ENCODE measurements around the gene TANC1.

Gene TANC1

DNA sequence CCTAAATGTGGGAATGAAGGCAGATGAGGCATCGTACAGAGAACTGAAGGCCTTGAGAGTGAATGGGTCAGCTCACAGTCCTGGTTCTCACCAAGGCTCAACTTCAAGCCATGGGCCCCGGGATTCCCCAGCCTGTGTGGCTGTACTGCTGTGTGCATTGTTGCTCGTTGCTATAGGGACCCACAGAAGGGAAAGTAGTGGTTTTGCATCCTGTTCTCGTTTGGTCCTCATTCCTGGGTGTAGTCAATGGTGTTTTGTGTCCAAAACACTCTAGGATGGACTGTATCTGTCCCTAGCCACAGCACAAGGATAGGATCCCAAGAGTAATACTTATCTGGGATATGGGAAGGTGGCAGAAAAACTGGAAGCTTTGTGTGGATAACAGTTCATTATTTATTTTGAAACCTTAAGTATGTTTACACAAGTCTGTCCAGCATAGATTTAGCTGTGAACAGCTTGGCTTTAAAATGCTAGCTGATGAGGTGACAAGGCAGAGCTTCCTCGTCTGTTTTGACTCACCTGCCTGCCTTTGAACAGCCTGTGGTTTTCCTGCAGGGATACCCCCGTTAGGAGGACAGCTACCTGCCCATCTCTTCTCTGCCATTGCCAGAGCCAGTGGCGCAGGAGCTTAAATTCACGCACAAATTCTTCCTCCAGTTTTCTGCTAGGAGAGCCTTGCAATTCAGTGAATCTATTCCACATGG lies 233.1 kb downstream of the TANC1 start:
- DNase-seq (ENCODE audit: low read depth, low spot score), result peak; percentile 77
- H3K4me3 ChIP-seq (ENCODE audit: low read depth, low read length), result no peak overlapping the region
- TF ChIP-seq CTCF (IDR thresholded peaks at IDR 0.05; ENCODE audit: low read depth, low read length), result no peak
- in situ Hi-C loops (cut with HindIII; ENCODE audit: low sequenced_read_pairs), result no loop called here

- in situ Hi-C loops (cut with HindIII; ENCODE audit: low sequenced_read_pairs), result no loop called here
- H3K4me3 ChIP-seq (ENCODE audit: low read depth, low read length), result no peak overlapping the region
- DNase-seq (ENCODE audit: low read depth, low spot score), result peak; percentile 99
- TF ChIP-seq CTCF (IDR thresholded peaks at IDR 0.05; ENCODE audit: low read depth, low read length), result peak; percentile 2
Observed at GRCh38 chr2:159202568-159203071, 234.2 kb downstream of the TANC1 start.

DNA sequence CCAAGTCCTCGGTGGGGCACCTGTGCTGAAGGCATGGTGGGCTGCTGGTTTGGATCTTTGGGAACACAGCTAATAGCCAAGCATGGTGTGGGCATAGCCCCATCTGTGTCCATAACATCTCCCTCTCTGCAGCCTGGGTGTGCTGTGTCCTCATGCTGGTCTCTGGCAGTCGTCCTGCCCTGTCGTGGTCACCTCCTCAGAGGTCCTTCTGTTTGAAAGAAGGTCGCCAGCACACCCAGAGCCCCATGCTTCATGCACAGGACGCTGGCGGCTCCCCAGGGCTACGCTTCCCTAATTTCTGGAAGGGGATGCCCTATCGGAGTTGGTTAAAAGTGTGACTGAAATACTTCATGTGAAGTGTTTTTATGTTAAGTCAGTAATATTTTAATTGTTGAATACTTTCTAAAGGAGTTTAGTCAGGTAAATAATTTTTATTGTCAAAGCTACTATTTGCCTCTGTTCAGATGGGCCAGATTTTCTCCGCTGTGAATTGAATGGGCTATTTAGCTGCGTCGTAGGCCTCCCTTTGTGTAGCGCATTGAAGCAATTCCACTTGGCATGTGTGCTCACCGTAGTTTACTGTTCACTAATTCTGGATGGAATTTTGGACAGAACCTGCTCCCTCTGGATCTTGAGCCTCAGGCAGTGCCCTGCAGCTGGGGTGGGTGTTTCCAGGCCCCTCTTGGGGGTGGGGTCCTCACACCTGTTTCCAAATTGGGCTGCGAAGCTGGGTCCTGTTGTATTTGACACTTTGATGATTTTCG lies 236.1 kb downstream of the TANC1 start:
- no peak for TF ChIP-seq CTCF (IDR thresholded peaks at IDR 0.05; ENCODE audit: low read depth, low read length)
- in situ Hi-C loops (cut with HindIII; ENCODE audit: low sequenced_read_pairs), result no loop called here
- DNase-seq (ENCODE audit: low read depth, low spot score), result no peak
- no peak overlapping the region for H3K4me3 ChIP-seq (ENCODE audit: low read depth, low read length)

DNA sequence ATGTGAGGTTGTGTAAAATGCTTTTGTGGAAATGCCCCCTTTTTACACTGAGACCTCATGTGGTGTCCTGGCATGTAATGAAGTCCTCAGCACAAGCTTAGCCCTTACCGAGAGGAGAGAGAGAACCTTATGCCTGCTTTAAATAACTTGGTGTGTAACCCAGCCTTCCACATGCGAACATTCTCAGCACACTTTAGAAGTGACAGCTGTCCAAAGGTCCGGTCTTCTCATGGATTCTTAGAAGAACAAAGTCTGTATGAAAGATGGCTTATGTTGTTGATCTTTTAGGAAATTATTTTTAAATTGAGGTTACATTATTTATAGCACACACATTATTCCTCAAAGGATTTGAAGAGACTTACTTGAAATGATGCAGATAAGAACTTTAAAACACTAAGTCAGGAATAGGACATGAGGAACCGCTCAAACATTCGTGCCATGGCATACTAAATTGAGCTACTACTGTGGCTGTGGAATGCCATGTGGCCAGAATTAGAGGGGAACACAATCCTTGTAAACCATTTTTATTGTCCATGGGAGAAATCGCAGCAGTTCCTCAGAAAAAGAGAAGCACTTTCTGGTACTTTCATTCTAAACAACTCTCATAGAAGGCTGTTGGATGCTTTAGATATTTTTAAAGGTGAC lies 238.4 kb downstream of the TANC1 start:
- in situ Hi-C loops (cut with HindIII; ENCODE audit: low sequenced_read_pairs), result no loop called here
- TF ChIP-seq CTCF (IDR thresholded peaks at IDR 0.05; ENCODE audit: low read depth, low read length), result no peak
- no peak overlapping the region for H3K4me3 ChIP-seq (ENCODE audit: low read depth, low read length)
- no peak for DNase-seq (ENCODE audit: low read depth, low spot score)

DNA sequence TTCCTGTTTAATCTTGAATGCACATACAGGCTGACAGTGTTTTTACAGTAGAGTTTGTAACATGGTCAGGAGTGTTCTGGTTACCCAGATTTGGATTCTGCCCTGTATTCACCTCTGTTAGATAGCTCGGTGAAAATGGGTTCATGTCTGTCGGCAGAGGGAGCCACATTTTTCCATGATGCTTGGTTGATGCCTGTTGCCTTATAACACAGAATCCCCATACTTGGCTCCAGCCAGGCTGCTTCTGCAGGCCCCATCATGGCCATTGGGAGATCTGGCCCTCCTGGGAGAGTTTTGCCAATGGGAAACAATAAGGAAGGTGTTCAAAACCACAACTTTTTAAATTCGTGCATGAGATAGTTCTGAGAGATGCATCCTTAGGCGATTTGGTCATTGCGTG lies 240.0 kb downstream of the TANC1 start:
- no peak overlapping the region for H3K4me3 ChIP-seq (ENCODE audit: low read depth, low read length)
- TF ChIP-seq CTCF (IDR thresholded peaks at IDR 0.05; ENCODE audit: low read depth, low read length), result no peak
- in situ Hi-C loops (cut with HindIII; ENCODE audit: low sequenced_read_pairs), result no loop called here
- no peak for DNase-seq (ENCODE audit: low read depth, low spot score)
